ENCODE data around the gene APOC1.

Gene APOC1

GRCh38 chr19:44955505-44956439 is 41.4 kb downstream of the APOC1 start:
- no peak for DNase-seq (ENCODE audit: low read depth in 2 of 2)

- DNase-seq (ENCODE audit: low read depth in 2 of 2): no peak
Observed at GRCh38 chr19:44957526-44957925, 43.1 kb downstream of the APOC1 start.

- DNase-seq (ENCODE audit: low read depth in 2 of 2): no peak
Observed at GRCh38 chr19:44958090-44958489, 43.7 kb downstream of the APOC1 start.

- no peak for DNase-seq (ENCODE audit: low read depth in 2 of 2)
Observed at GRCh38 chr19:44959691-44960090, 45.3 kb downstream of the APOC1 start.

GRCh38 chr19:44960906-44961728 is 46.7 kb downstream of the APOC1 start:
- DNase-seq (ENCODE audit: low read depth in 2 of 2): no peak

- DNase-seq (ENCODE audit: low read depth in 2 of 2): no peak
Observed at GRCh38 chr19:44961821-44962220, 47.4 kb downstream of the APOC1 start.

GRCh38 chr19:44968118-44968517 is 53.7 kb downstream of the APOC1 start:
- DNase-seq (ENCODE audit: low read depth in 2 of 2): no peak

GRCh38 chr19:44968670-44969069 is 54.3 kb downstream of the APOC1 start:
- no peak for DNase-seq (ENCODE audit: low read depth in 2 of 2)
